Ishikawa (cell line): ENCODE data around the gene NUP35.

Source experiments
- CEBPB ChIP-seq: IDR thresholded peaks from 2 replicates; pipeline ENCODE4 v1.6.1; 2012
- CREB1 ChIP-seq: IDR thresholded peaks from 2 replicates; pipeline ENCODE4 v1.6.1; 2012; ENCODE audit warnings: low read depth
- EGR1 ChIP-seq: IDR thresholded peaks from 2 replicates; pipeline ENCODE4 v1.6.1; 2012
- EP300 ChIP-seq: IDR thresholded peaks from 2 replicates; pipeline ENCODE4 v1.6.1; 2012; ENCODE audit warnings: borderline replicate concordance
- FOXM1 ChIP-seq: IDR thresholded peaks from 2 replicates; pipeline ENCODE4 v1.6.1; 2012; ENCODE audit warnings: low read depth, borderline replicate concordance
- MAX ChIP-seq: IDR thresholded peaks from 2 replicates; pipeline ENCODE4 v1.6.1; 2012
- NFIC ChIP-seq: IDR thresholded peaks from 2 replicates; pipeline ENCODE4 v1.6.1; 2012
- RAD21 ChIP-seq: IDR thresholded peaks from 2 replicates; pipeline ENCODE4 v1.6.1; 2012; ENCODE audit warnings: low read depth
- REST ChIP-seq: IDR thresholded peaks from 2 replicates; pipeline ENCODE4 v1.6.1; 2012; ENCODE audit warnings: low read depth, mild to moderate bottlenecking
- TAF1 ChIP-seq: IDR thresholded peaks from 2 replicates; pipeline ENCODE4 v1.6.1; 2012; ENCODE audit warnings: low read depth, mild to moderate bottlenecking
- TCF12 ChIP-seq: IDR thresholded peaks from 2 replicates; pipeline ENCODE4 v1.6.1; 2012; ENCODE audit warnings: low read depth
- TEAD4 ChIP-seq: IDR thresholded peaks from 2 replicates; pipeline ENCODE4 v1.6.1; 2012
- USF1 ChIP-seq: IDR thresholded peaks from 2 replicates; pipeline ENCODE4 v1.6.1; 2012
- YY1 ChIP-seq: IDR thresholded peaks from 2 replicates; pipeline ENCODE4 v1.6.1; 2012; ENCODE audit warnings: low read depth
- ZBTB7A ChIP-seq: IDR thresholded peaks from 2 replicates; pipeline ENCODE4 v1.6.1; 2012; ENCODE audit warnings: low read depth

The NUP35 gene

GRCh38 chr2:183091954-183092345, 32.3 kb upstream of the NUP35 start:
- TF ChIP-seq TCF12 = no peak

- TF ChIP-seq ZBTB7A (no peak), TEAD4 (no peak), REST (no peak), USF1 (no peak), FOXM1 (no peak), TAF1 (no peak), EP300 (no peak), EGR1 (no peak), MAX (no peak), YY1 (no peak), CREB1 (no peak), TCF12 (no peak), NFIC (no peak), RAD21 (peak; percentile 50), CEBPB (peak; percentile 45; the same call in 1 of the 2 replicates)
Measured at GRCh38 chr2:183093857-183094657, 30.2 kb upstream of the NUP35 start.

- TF ChIP-seq USF1 (no peak), TAF1 (no peak), EGR1 (no peak), TEAD4 (no peak), CREB1 (no peak), EP300 (no peak), ZBTB7A (no peak), RAD21 (no peak), NFIC (no peak), TCF12 (no peak), MAX (no peak), FOXM1 (no peak)
Measured at GRCh38 chr2:183105402-183106134, 18.7 kb upstream of the NUP35 start.

- no peak for TF ChIP-seq RAD21
- no peak for TF ChIP-seq CEBPB
- TF ChIP-seq FOXM1 = no peak
Measured at GRCh38 chr2:183112577-183112976, 11.7 kb upstream of the NUP35 start.

GRCh38 chr2:183113630-183114029, 10.6 kb upstream of the NUP35 start:
- TF ChIP-seq CREB1 (no peak), TCF12 (no peak), RAD21 (no peak)

- no peak for TF ChIP-seq CREB1
- TF ChIP-seq REST = no peak
- no peak for TF ChIP-seq NFIC
- no peak for TF ChIP-seq TEAD4
- no peak for TF ChIP-seq TAF1
- no peak for TF ChIP-seq USF1
- no peak for TF ChIP-seq CEBPB
- no peak for TF ChIP-seq EP300
- no peak for TF ChIP-seq ZBTB7A
- TF ChIP-seq RAD21 = no peak
- TF ChIP-seq EGR1 = no peak
- TF ChIP-seq MAX = no peak
- no peak for TF ChIP-seq TCF12
- no peak for TF ChIP-seq FOXM1
- TF ChIP-seq YY1 = no peak
Measured at GRCh38 chr2:183117226-183117625, 7.0 kb upstream of the NUP35 start.
